Measurements from ENCODE around the gene TLE4. TPM values are rescaled to one million over a fixed set of nuclear protein-coding genes. Genes with fewer than 3 reads are reported as not detected.

The TLE4 gene
- total RNA-seq, 1 experiment from 2014 or later, result 8.1 TPM

DNA sequence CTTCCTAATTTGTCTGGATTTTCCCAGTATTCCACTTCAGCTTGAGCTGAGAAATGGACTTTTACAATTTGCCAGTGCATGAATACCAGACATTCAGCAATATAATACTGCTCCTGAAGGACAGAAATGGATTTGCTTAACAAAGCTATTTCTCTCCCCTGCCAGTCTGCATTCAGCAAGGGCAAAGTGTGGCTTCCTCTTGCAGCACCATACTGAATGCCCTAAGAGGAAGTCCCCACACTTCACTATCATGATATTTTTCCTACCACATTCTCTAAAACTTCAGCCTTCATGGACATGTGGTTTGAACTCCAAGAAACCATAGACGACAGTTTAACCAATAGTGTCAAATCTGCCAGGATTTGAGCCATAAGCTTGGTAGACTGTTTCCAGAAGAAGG, 19.8 kb upstream of the TLE4 start:
- BruUV-seq (replicated peaks), result no TSS peak
- no peaks in the 10 kb centered on the region for H3K36me3 ChIP-seq (ENCODE audit: control insufficient read depth, insufficient read depth, low read length)
- H3K4me1 ChIP-seq, result no peaks in the 10 kb centered on the region
- no peaks in the 10 kb centered on the region for H3K27me3 Mint-ChIP-seq (ENCODE audit: insufficient read depth, unreplicated experiment)
- no peak overlapping the region for H3K4me3 ChIP-seq (ENCODE audit: low read depth, low read length)
- H3K9me3 Mint-ChIP-seq (ENCODE audit: unreplicated experiment), result no peaks in the 10 kb centered on the region
- H3K36me3 Mint-ChIP-seq (ENCODE audit: insufficient read depth, unreplicated experiment), result no peaks in the 10 kb centered on the region
- intact Hi-C loops (cut with micrococcal nuclease; ENCODE audit: unreplicated experiment), result no loop called here
- no peaks in the 10 kb centered on the region for H3K27me3 ChIP-seq (replicated peaks; ENCODE audit: control insufficient read depth, insufficient read depth, low read length)
- H3K4me1 Mint-ChIP-seq (ENCODE audit: low read depth, unreplicated experiment), result no peaks in the 10 kb centered on the region
- ChIA-PET POLR2A (no interaction called here), CTCF (no interaction called here)
- H3K4me3 Mint-ChIP-seq (ENCODE audit: unreplicated experiment), result no peak overlapping the region
- H3K27ac Mint-ChIP-seq (ENCODE audit: unreplicated experiment), result no peak overlapping the region
- no peaks in the 10 kb centered on the region for H3K9me3 ChIP-seq
- no peak for DNase-seq
- TF ChIP-seq, protein P1, sequence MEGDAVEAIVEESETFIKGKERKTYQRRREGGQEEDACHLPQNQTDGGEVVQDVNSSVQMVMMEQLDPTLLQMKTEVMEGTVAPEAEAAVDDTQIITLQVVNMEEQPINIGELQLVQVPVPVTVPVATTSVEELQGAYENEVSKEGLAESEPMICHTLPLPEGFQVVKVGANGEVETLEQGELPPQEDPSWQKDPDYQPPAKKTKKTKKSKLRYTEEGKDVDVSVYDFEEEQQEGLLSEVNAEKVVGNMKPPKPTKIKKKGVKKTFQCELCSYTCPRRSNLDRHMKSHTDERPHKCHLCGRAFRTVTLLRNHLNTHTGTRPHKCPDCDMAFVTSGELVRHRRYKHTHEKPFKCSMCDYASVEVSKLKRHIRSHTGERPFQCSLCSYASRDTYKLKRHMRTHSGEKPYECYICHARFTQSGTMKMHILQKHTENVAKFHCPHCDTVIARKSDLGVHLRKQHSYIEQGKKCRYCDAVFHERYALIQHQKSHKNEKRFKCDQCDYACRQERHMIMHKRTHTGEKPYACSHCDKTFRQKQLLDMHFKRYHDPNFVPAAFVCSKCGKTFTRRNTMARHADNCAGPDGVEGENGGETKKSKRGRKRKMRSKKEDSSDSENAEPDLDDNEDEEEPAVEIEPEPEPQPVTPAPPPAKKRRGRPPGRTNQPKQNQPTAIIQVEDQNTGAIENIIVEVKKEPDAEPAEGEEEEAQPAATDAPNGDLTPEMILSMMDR (IDR thresholded peaks at IDR 0.05; ENCODE audit: insufficient read depth in 1 of 2, low read depth in 1 of 2, low read length in 1 of 2, severe bottlenecking in 1 of 2, unreplicated experiment in 1 of 2), result no peak

DNA sequence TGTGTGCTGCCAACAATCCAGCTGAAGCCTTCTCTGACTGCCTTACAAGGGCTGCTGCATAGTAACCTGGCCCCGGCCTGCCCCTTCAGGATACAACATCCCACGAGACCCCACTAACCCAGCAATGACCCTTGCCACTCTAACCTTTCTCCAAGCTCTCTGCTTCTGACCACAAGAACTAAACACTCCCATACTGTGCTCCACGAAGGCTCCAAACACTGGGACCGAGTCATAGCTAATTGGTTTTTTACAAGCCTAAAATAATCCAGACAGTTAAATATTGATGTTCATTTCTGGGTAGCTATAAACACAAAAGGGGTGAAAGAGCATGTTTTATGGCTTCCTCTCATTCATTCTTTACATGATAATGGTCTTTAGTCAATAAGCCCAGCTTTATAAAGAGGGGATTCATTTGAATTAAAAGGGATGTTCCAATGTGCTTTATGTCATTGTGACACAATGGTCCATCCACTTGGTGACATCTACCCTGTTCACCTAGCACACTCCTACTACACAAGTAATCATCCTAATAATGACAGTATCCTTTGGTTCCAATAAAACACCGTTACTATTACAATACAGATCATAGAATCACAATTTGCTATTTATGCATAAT, 16.2 kb upstream of the TLE4 start:
- Mint-ChIP-seq H3K4me3 (ENCODE audit: unreplicated experiment) (no peak overlapping the region), H3K27me3 (ENCODE audit: insufficient read depth, unreplicated experiment) (no peaks in the 10 kb centered on the region), H3K27ac (ENCODE audit: unreplicated experiment) (no peak overlapping the region), H3K9me3 (ENCODE audit: unreplicated experiment) (no peaks in the 10 kb centered on the region), H3K36me3 (ENCODE audit: insufficient read depth, unreplicated experiment) (no peaks in the 10 kb centered on the region), H3K4me1 (ENCODE audit: low read depth, unreplicated experiment) (no peaks in the 10 kb centered on the region)
- H3K9me3 ChIP-seq, result no peaks in the 10 kb centered on the region
- BruUV-seq (replicated peaks), result no TSS peak
- H3K4me3 ChIP-seq (ENCODE audit: low read depth, low read length), result no peak overlapping the region
- no peak for DNase-seq
- H3K27me3 ChIP-seq (replicated peaks; ENCODE audit: control insufficient read depth, insufficient read depth, low read length), result no peaks in the 10 kb centered on the region
- TF ChIP-seq, protein P1 (IDR thresholded peaks at IDR 0.05; ENCODE audit: insufficient read depth in 1 of 2, low read depth in 1 of 2, low read length in 1 of 2, severe bottlenecking in 1 of 2, unreplicated experiment in 1 of 2), result no peak
- ChIA-PET POLR2A (no interaction called here), CTCF (no interaction called here)
- H3K36me3 ChIP-seq (ENCODE audit: control insufficient read depth, insufficient read depth, low read length), result no peaks in the 10 kb centered on the region
- H3K4me1 ChIP-seq, result no peaks in the 10 kb centered on the region
- intact Hi-C loops (cut with micrococcal nuclease; ENCODE audit: unreplicated experiment), result no loop called here

DNA sequence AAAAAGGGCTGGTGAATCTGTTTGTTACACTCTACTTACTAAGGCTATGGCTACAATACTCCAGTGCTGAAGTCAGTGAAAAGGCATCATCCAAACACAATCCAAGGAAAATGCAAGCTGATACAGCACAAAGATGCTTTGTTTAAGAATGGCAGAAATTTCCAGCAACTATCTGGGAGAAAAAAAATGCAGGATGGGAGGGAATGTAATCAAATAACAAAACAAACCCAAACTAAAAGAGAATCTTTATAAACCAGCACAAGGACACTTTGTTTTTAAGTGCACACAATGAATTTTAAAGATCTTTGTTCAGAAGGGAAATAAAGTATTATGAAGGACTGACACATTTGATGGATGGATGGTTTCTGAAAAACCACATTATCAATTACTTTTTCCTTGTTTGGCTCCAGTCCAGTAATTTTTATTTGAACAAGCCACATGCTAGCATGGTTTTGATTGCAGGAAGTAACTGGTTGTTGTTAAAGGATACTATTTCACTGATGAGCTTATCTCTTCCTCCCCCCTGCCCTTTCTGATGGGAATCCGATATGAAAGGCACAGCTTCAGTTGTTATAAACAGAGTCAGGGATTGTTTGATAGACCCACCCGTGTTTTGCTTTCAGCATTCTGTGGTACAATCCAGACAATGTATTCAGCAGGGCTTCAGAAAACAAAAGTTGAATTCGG, 12.1 kb upstream of the TLE4 start:
- Mint-ChIP-seq H3K9me3 (ENCODE audit: unreplicated experiment) (no peaks in the 10 kb centered on the region), H3K27ac (ENCODE audit: unreplicated experiment) (no peak overlapping the region), H3K36me3 (ENCODE audit: insufficient read depth, unreplicated experiment) (no peaks in the 10 kb centered on the region), H3K27me3 (ENCODE audit: insufficient read depth, unreplicated experiment) (no peaks in the 10 kb centered on the region), H3K4me1 (ENCODE audit: low read depth, unreplicated experiment) (no peaks in the 10 kb centered on the region), H3K4me3 (ENCODE audit: unreplicated experiment) (no peak overlapping the region)
- intact Hi-C loops (cut with micrococcal nuclease; ENCODE audit: unreplicated experiment), result no loop called here
- BruUV-seq (replicated peaks), result no TSS peak
- H3K4me3 ChIP-seq (ENCODE audit: low read depth, low read length), result no peak overlapping the region
- ChIA-PET POLR2A (no interaction called here), CTCF (no interaction called here)
- no peak for DNase-seq
- H3K36me3 ChIP-seq (ENCODE audit: control insufficient read depth, insufficient read depth, low read length), result no peaks in the 10 kb centered on the region
- TF ChIP-seq, protein P1 (IDR thresholded peaks at IDR 0.05; ENCODE audit: insufficient read depth in 1 of 2, low read depth in 1 of 2, low read length in 1 of 2, severe bottlenecking in 1 of 2, unreplicated experiment in 1 of 2), result no peak
- no peaks in the 10 kb centered on the region for H3K4me1 ChIP-seq
- no peaks in the 10 kb centered on the region for H3K27me3 ChIP-seq (replicated peaks; ENCODE audit: control insufficient read depth, insufficient read depth, low read length)
- H3K9me3 ChIP-seq, result no peaks in the 10 kb centered on the region
